GM12875 (cell line): ENCODE data around the gene SEC23A.
"Not testable (repeated sequence)": the region's sequence is repeated elsewhere in the genome, so short reads cannot be mapped to it uniquely, and the experiment has no call there.

Experiments
- H3K4me3 ChIP-seq: one replicate; pipeline ENCODE4 v1.5.1; 2011; ENCODE audit warnings: low read depth, low read length, control low read depth
- TF ChIP-seq, protein P1 (sequence below): IDR thresholded peaks from 2 replicates; pipeline ENCODE4 v1.5.1; 2011; ENCODE audit warnings: low read depth, mild to moderate bottlenecking, control low read depth, inconsistent platforms, low read length, moderate library complexity, borderline replicate concordance; ENCODE audit not compliant: insufficient read depth

Gene SEC23A

DNA sequence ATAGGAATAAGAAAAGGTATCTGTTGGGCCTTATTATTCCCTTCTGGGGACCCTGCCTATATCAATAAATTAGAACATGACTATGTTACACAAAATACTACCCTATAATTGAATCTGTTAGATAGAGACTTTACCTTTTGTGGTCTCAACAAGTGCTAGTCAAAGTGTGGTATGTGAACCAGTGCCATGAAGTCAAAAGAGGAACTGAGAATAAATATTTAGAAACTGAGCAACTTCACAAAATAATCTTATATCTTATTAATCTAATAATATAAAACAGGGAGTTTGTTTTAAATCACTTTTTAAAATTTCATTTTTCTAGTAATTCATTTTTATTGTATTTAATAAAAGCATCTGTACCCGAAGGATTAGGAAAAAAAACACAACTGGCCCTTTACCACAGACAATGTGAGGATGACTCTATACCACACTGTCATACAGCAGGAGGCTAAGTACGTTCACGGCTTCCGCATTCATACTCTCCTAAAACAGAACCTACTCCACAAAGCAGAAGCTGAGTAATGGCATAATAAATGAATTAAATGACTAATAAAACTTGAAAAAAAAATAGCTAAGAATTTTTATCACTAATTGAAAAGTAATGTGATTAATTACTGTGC, 42.1 kb downstream of the SEC23A start:
- no peak overlapping the region for H3K4me3 ChIP-seq
- TF ChIP-seq, protein P1, sequence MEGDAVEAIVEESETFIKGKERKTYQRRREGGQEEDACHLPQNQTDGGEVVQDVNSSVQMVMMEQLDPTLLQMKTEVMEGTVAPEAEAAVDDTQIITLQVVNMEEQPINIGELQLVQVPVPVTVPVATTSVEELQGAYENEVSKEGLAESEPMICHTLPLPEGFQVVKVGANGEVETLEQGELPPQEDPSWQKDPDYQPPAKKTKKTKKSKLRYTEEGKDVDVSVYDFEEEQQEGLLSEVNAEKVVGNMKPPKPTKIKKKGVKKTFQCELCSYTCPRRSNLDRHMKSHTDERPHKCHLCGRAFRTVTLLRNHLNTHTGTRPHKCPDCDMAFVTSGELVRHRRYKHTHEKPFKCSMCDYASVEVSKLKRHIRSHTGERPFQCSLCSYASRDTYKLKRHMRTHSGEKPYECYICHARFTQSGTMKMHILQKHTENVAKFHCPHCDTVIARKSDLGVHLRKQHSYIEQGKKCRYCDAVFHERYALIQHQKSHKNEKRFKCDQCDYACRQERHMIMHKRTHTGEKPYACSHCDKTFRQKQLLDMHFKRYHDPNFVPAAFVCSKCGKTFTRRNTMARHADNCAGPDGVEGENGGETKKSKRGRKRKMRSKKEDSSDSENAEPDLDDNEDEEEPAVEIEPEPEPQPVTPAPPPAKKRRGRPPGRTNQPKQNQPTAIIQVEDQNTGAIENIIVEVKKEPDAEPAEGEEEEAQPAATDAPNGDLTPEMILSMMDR: no peak

DNA sequence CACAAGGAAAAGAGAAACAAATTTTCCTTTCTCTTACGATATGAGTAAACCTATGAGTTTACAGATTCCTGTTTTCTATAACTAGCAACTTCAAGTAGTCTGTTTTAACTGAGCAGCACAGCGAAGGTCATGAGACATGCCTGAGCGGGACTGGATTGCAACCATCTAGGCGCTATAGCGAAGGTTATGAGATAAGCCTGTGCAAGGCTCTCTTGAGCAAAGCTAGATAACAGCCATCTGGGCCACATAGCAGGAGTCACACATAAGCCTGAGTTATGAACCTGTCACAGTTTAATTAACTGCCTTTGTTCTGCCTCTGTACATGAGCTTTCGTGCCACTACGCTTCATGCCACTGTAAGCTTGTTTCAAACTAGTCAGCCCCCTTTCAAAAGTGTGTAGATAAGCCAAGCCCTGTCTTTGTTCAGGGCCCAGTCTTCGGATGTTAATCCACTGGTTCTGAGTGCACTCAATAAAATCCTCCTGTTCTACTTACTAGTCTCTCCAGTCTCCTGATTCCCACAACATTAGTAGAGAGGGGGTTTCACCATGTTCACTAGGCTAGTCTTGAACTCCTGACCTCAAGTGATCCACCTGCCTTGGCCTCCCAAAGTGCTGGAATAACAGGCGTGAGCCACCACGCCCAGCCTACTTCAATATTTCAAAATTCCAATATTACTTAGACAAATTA, 47.1 kb downstream of the SEC23A start:
- no peak overlapping the region for H3K4me3 ChIP-seq
- TF ChIP-seq, protein P1: no peak

DNA sequence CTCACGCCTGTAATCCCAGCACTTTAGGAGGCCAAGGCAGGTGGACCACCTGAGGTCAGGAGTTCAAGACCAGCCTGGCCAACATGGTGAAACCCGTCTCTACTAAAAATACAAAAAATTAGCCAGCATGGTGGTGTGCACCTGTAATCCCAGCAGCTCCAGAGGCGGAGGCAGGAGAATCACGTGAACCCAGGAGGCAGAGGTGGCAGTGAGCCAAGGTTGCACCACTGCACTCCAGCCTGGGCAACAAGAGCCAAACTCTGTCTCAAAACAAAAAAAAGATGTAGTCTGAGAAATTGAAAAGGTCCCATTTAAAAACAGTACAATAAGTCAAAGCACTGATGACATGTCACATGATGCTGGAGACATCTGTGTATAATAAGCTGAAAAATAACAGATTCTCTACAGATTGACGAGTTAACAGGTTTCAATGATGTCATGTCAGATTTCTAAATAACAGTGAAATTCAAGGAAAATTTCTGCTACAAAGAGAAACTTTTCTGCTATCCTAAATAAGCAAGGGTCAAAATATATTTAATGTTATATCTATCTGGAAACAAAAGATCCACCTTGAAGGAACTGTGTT, 50.1 kb downstream of the SEC23A start:
- not testable (repeated sequence) for H3K4me3 ChIP-seq

DNA sequence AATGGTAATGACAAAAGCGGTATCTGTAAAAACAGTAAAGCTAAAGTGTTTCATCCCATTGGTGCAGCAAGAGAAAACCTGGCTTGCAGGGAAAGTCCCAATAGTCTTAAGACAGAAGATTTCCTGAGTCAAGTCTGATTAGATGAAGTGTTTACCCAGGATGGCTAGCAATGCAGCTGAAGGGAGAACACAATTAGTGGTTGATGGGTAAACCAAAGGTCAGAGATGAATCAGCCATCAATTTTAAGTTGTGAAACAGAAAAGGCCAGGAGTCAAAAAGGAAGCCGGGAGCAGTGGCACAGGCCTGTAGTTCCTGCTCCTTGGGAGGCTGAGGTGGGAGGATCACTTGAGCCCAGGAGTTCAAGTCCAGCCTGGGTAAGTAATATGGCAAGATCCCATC, 52.6 kb downstream of the SEC23A start:
- H3K4me3 ChIP-seq: no peak overlapping the region
- TF ChIP-seq, protein P1: no peak

DNA sequence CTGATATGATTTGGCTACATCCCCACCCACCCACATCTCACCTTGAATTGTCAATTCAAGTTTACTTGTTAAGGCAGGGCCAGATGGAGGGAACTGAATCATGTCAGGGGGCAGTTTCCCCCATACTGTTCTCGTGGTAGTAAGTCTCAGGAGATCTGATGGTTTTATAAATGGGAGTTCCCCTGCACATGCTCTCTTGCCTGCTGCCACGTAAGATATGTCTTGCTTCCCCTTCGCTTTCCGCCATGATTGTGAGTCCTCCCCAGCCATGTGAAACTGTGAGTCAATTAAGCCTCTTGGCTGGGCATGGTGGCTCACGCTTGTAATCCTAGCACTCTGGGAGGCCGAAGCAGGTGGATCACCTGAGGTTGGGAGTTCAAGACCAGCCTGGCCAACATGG, 57.1 kb downstream of the SEC23A start:
- H3K4me3 ChIP-seq: not testable (repeated sequence)

DNA sequence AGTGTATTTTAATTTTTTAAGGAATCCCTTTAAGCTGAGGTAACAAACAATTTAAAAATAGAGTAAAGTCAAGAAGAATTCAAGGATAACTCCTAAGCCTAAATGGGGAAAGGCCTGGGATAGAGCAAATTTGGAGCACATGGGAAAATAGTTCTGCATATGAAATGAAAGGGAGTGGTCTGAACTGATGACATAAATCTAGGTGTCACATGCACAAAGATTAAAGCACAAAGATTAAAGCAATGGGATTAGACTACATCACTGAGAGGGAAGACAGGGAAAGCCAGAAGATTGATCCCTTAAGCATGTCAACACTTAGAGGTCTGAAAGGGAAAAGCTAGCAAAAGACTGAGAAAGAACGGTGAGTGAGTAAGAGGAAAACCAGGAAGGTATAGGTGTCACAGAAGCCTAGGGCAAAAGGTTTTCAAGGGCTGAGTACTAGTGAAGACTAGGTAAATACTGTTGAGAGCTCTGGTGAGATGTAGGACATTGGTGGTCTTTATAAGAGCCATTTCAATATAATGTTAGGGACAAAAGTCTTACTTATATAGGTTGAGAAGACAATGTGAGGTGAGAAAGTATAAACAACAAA, 59.6 kb downstream of the SEC23A start:
- TF ChIP-seq, protein P1: no peak
- H3K4me3 ChIP-seq: no peak overlapping the region

DNA sequence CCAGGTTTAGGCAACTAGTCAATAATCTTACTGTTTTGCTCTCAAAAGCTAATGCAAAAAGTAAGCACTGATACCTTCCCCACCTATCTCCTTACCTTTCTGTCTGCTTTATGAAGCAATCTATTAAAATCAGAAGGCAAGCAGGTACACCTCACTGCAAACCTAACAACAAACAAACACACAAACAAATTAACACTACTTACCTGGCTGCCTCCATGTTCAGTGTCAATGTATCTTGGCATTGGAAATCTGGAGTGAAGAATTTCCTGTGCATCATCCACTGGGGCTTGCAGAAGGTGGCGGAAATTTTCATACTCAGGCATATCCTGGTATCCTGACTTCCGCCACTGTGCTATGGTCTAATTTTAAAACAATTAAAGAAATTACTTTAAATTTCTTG, 62.5 kb downstream of the SEC23A start:
- H3K4me3 ChIP-seq: no peak overlapping the region
- TF ChIP-seq, protein P1: no peak

DNA sequence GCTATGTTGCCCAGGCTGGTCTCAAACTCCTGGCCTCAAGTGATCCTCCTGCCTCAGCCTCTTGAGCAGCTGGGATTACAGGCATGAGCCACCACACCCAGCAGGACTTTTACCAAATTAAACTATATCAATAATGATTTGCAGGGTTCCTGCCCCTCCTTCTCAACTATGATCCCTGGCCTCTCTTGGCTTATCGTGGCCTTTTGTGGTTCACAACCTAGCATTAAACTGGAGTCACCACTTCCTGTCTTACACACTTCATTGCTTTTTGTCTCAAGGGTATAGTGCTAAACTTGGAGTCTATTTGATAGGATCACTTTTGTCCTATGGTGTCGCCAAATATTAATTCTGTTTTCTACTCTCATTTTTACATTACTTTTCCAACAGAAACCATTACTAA, 64.5 kb downstream of the SEC23A start:
- H3K4me3 ChIP-seq: no peak overlapping the region
- TF ChIP-seq, protein P1: no peak
